HFFc6 (cell line): ENCODE data around the gene MBOAT1. TPM values are rescaled to one million over a fixed set of nuclear protein-coding genes. Genes with fewer than 3 reads are reported as not detected.

Experiments used
- DNase-seq: peaks from one replicate; pipeline ENCODE4 v3.0.0-alpha.2; 2018
- H3K27ac Mint-ChIP-seq: 2 replicates; pipeline ENCODE4 v1.8.0; 2020; ENCODE audit warnings: mild to moderate bottlenecking, mixed read lengths
- H3K27me3 Mint-ChIP-seq: 2 replicates; pipeline ENCODE4 v1.8.0; 2021; ENCODE audit warnings: mild to moderate bottlenecking, moderate library complexity, mixed read lengths; ENCODE audit not compliant: insufficient read depth
- H3K36me3 Mint-ChIP-seq: 2 replicates; pipeline ENCODE4 v1.8.0; 2021; ENCODE audit warnings: low read depth, mixed read lengths
- H3K4me1 Mint-ChIP-seq: 2 replicates; pipeline ENCODE4 v1.8.0; 2020; ENCODE audit warnings: low read depth, mixed read lengths
- H3K4me3 Mint-ChIP-seq: 2 replicates; pipeline ENCODE4 v1.8.0; 2020; ENCODE audit warnings: mild to moderate bottlenecking, moderate library complexity, mixed read lengths
- H3K9me3 Mint-ChIP-seq: 2 replicates; pipeline ENCODE4 v1.8.0; 2020; ENCODE audit warnings: mild to moderate bottlenecking, mixed read lengths
- total RNA-seq, 6 experiments: library from RNA; stranded (reverse); fragmentation: NEBNext Ultra II Directional; extraction: Animal tissue kit (Norgen Biotek cat#: 25700); gene quantifications; 2 replicates in 1 of 6; 3 replicates in 5 of 6; pipeline ENCODE4 v1.2.3, GENCODE V29; 2021
- TF ChIP-seq, protein P1 (sequence below): fragments of 200-600 bp; sonication (generic); IDR thresholded peaks from 2 replicates; pipeline ENCODE4 v1.5.0; 2021; ENCODE audit warnings: antibody characterized with exemption, mild to moderate bottlenecking

Gene MBOAT1
- total RNA-seq, 6 experiments from 2014 or later = 5.4 to 7.7 (median 6.1) TPM

DNA sequence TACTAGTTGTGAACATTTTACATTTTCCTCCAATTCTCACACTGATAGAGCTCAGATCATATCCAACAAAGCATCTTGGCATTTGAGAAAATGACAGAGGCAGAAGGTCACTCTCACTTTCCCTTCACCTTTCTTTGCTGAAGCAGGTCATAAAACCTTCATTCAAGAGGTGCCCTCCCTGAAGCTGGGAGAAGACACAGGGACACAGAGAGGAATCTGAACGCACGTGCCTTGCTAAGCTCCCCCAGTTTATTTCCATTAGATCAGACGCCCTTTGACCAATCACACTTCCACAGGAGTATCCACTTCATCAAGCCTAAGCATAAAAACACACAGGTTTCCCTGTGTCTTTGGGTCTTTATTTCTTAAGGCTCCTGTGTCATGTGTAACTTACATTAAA lies 9.2 kb upstream of the MBOAT1 start:
- H3K27me3 Mint-ChIP-seq = no peaks in the 10 kb centered on the region; the same call in 1 of the 2 replicates
- H3K4me3 Mint-ChIP-seq = no peak overlapping the region; the same call in 1 of the 2 replicates
- DNase-seq = no peak
- TF ChIP-seq, protein P1, sequence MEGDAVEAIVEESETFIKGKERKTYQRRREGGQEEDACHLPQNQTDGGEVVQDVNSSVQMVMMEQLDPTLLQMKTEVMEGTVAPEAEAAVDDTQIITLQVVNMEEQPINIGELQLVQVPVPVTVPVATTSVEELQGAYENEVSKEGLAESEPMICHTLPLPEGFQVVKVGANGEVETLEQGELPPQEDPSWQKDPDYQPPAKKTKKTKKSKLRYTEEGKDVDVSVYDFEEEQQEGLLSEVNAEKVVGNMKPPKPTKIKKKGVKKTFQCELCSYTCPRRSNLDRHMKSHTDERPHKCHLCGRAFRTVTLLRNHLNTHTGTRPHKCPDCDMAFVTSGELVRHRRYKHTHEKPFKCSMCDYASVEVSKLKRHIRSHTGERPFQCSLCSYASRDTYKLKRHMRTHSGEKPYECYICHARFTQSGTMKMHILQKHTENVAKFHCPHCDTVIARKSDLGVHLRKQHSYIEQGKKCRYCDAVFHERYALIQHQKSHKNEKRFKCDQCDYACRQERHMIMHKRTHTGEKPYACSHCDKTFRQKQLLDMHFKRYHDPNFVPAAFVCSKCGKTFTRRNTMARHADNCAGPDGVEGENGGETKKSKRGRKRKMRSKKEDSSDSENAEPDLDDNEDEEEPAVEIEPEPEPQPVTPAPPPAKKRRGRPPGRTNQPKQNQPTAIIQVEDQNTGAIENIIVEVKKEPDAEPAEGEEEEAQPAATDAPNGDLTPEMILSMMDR = no peak
- peaks cover 11% of the 10 kb centered on the region for H3K4me1 Mint-ChIP-seq
- no peak overlapping the region for H3K27ac Mint-ChIP-seq
- no peaks in the 10 kb centered on the region for H3K9me3 Mint-ChIP-seq
- H3K36me3 Mint-ChIP-seq = no peaks in the 10 kb centered on the region

DNA sequence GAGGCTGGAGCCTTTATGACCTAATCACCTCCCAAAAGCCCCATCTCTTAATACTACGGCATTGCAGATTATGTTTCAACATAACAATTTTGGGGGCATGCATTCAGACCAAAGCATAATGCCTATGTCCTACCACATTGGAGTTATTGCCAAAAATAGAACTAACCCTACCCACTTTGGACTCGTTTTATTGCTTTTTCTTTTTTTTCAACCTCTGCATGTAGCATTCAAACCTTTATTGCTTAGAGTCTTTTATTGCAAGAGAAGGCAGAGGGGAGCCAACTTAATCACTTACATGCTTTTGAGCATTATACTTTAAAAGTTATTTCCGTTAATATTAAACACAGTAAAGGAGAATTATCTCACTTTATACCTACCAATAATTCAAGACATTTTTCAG lies 8.1 kb upstream of the MBOAT1 start:
- Mint-ChIP-seq H3K27ac (no peak overlapping the region), H3K9me3 (no peaks in the 10 kb centered on the region), H3K36me3 (no peaks in the 10 kb centered on the region), H3K4me1 (peaks cover 14% of the 10 kb centered on the region), H3K27me3 (no peaks in the 10 kb centered on the region; the same call in 1 of the 2 replicates), H3K4me3 (no peak overlapping the region)
- DNase-seq = no peak
- TF ChIP-seq, protein P1 = no peak

DNA sequence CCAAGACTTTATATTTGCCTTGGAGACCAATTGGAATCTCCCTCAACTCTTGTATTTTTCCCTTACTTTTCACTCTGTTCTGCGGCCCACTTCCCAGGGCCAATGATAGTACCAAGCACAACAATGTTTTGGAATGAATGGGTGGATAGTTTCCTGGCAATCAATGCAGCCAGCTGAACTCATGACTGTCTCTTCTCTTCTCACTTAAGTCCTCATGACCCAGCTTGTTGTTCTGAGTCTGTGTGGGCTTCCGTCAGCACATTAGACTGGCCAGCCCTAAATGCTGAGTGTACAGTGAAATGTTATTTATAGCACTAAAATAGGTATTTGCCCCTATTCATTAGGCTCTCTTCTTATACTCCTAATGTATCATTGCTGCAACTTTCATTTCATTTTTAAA lies 5.6 kb upstream of the MBOAT1 start:
- Mint-ChIP-seq H3K27ac (no peak overlapping the region), H3K9me3 (no peaks in the 10 kb centered on the region), H3K36me3 (no peaks in the 10 kb centered on the region), H3K27me3 (no peaks in the 10 kb centered on the region; the same call in 1 of the 2 replicates), H3K4me3 (no peak overlapping the region), H3K4me1 (peaks cover 28% of the 10 kb centered on the region)
- TF ChIP-seq, protein P1 = no peak
- DNase-seq = no peak

DNA sequence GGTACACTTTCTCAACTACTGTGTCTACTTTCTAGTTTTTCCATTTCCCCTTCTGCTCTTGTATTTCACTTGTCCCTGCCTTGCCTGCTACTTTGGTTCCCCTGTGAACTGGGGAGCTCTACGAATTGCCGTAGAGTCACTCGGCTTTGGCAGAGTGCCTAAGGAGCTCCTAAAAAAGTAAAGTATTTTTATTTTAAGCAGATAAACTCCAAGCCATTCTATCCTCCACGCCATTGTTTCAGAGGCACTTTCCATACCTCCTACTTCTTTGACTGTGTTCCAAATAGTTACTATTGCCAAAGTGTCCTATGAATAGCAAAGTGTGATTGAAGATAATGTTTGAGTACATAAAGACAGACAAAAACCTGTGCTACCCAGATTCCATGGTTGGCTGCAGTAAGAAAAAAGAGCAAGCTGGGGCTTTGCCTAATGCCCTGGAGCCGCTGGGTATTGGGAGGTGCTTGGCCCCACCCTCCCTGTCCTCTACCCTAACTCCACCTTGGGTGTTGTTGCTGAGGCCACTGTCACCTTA lies 5.1 kb upstream of the MBOAT1 start:
- Mint-ChIP-seq H3K27ac (no peak overlapping the region), H3K4me3 (no peak overlapping the region), H3K4me1 (peaks cover 30% of the 10 kb centered on the region), H3K27me3 (no peaks in the 10 kb centered on the region; the same call in 1 of the 2 replicates), H3K9me3 (no peaks in the 10 kb centered on the region), H3K36me3 (no peaks in the 10 kb centered on the region)
- TF ChIP-seq, protein P1 = no peak
- no peak for DNase-seq

DNA sequence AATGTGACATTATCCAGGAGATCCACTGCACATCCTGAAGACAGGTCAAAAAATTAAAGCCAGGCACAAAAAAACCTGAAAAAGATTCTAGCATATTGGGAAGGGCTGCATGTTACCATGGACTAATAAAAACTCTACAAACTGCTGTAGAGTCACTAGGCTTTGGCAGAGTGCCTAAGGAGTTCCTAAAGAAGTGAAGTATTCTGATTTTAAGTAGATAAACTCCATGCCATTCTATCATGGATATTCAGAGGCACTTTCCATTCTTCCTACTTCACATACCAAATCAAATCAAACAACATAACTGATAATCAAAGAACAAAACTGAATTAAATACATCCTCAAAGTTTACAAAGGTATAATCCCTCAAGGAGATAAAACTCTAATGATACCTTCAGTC lies 3.0 kb upstream of the MBOAT1 start:
- TF ChIP-seq, protein P1 = no peak
- Mint-ChIP-seq H3K27me3 (no peaks in the 10 kb centered on the region), H3K36me3 (no peaks in the 10 kb centered on the region), H3K27ac (no peak overlapping the region), H3K4me3 (no peak overlapping the region), H3K4me1 (peaks cover 43% of the 10 kb centered on the region), H3K9me3 (no peaks in the 10 kb centered on the region)
- DNase-seq = no peak
